IMR-90 (cell line): Measurements from ENCODE around the gene ABCD1. TPM values are rescaled to one million over a fixed set of nuclear protein-coding genes. Genes with fewer than 3 reads are reported as not detected.

Source experiments
- BHLHE40 ChIP-seq: fragments of 150-350 bp; IDR thresholded peaks from 2 replicates; pipeline ENCODE4 v1.6.1; 2016; ENCODE audit warnings: mild to moderate bottlenecking, low read depth, low read length
- CEBPB ChIP-seq: IDR thresholded peaks from 2 replicates; pipeline ENCODE4 v1.6.1; 2012; ENCODE audit warnings: low read depth, low read length, improper control_type of control experiment
- MAZ ChIP-seq: IDR thresholded peaks from 2 replicates; pipeline ENCODE4 v1.6.1; 2012; ENCODE audit warnings: low read depth, mild to moderate bottlenecking, low read length, improper control_type of control experiment, moderate library complexity, borderline replicate concordance
- MXI1 ChIP-seq: IDR thresholded peaks from 2 replicates; pipeline ENCODE4 v1.6.1; 2012; ENCODE audit warnings: low read depth, mild to moderate bottlenecking, low read length, moderate library complexity, borderline replicate concordance
- polyA plus RNA-seq, 3 experiments: library from polyadenylated mRNA; depleted of rRNA; stranded (reverse); fragments of >200 nt; gene quantifications; 2 replicates each; pipeline ENCODE4 v1.2.3, GENCODE V29; 2012; ENCODE audit warnings: low replicate concordance in 1 of 3
- total RNA-seq: library from RNA; depleted of rRNA; stranded (reverse); fragments of >200 nt; gene quantifications from 2 replicates; pipeline ENCODE4 v1.2.3, GENCODE V29; 2012

ABCD1 gene
- total and polyA plus RNA-seq, 2 of the 4 experiments (the other 2 are of a cell fraction): 4.3 to 7.0 TPM

DNA sequence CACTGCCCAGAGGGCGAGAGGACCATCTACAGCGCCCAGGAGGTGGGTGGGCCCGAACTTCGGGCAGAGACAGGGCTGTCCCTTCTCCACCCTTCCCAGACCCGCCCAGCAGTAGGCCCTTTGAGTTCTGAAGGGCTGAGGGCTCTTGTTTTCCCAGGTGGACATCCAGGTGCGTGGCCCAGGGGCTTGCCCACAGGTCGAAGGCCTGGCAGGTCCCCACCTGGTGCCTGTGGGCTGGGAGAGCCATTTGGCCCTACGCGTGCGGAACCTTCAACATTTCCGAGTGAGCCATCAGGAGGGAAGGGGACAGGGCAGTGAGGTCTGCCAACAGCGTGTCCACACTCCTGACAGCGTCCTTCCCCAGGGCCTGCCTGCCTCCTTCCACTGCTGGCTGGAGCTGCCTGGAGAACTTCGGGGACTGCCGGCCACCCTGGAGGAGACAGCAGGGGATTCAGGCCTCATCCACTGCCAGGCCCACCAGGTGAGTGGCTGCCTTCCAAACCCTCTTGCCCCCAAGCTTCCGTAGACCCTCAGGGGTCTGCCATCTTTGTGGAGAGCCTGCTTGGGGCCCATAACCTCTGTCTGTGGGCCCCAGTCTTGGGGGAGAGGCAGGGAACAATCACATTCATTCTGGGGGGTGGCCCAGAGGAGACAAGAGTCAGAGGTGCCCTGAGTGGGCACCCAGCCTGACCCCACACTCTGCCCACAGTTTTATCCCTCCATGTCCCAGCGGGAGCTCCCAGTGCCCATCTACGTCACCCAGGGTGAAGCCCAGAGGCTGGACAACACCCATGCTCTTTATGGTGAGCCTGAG lies 46.2 kb downstream of the ABCD1 start (continued):
- TF ChIP-seq BHLHE40: no peak
- no peak for TF ChIP-seq CEBPB
- TF ChIP-seq MXI1: no peak
- TF ChIP-seq MAZ: no peak
